Renal cortical epithelial cell (primary cell): ENCODE measurements around the gene ZCWPW2. TPM values are rescaled to one million over a fixed set of nuclear protein-coding genes. Genes with fewer than 3 reads are reported as not detected.
A peak's percentile ranks its signal among the peaks of the same experiment; 100 is the strongest.

ENCODE experiments used
- DNase-seq: peaks from one replicate; pipeline ENCODE4 v3.0.0-alpha.2; 2011; ENCODE audit warnings: low read depth
- total RNA-seq: library from RNA; depleted of rRNA; stranded (reverse); fragments of >200 nt; gene quantifications from 2 replicates; pipeline ENCODE4 v1.2.3, GENCODE V29; 2014

Gene ZCWPW2
- total RNA-seq, 1 donor from 2014 or later = 0.70 TPM

- no peak for DNase-seq
Measured at GRCh38 chr3:28349469-28350000, 1.0 kb downstream of the ZCWPW2 start.

DNA sequence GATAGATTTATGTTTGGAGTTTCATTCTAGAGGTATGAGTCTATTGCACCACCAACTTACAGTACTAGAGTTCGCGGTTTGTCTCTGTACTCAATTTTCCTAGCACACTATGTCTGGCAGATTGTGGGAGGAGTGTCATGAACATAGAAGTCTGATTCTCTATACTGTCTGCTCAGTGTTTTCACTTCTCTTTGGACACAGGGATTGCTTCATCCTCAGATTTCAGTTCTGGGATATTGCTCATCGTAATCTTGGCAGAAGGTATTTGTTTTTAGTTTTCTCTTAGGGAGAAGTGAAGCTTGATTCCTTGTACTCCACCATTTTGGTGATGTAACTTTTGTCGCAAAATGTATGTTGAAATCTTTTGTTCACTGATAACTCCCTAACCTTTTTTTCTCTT lies 27.9 kb downstream of the ZCWPW2 start:
- peak; percentile 6 for DNase-seq

DNA sequence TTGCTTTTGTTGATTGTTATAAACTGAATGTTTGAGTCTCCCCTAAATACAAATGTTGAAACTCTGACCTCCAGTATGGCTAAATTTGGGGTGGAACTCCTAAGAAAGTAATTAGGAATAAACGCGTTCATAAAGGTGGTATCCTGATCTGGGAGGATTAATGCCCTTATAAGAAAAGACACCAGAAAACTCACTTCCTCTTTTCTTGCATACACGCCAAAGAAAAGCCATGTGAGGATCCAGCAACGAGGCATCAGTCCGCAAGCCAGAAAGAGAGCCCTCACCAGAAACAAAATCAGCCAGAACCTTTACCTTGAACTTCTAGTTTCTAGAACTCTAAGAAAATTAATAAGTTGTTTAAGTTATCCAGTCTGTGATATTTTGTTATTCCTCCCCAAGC lies 37.5 kb downstream of the ZCWPW2 start:
- no peak for DNase-seq

- no peak for DNase-seq
Measured at GRCh38 chr3:28388978-28389377, 40.5 kb downstream of the ZCWPW2 start.

- no peak for DNase-seq
Measured at GRCh38 chr3:28399206-28399605, 50.7 kb downstream of the ZCWPW2 start.

- no peak for DNase-seq
Measured at GRCh38 chr3:28406241-28406640, 57.7 kb downstream of the ZCWPW2 start.

DNA sequence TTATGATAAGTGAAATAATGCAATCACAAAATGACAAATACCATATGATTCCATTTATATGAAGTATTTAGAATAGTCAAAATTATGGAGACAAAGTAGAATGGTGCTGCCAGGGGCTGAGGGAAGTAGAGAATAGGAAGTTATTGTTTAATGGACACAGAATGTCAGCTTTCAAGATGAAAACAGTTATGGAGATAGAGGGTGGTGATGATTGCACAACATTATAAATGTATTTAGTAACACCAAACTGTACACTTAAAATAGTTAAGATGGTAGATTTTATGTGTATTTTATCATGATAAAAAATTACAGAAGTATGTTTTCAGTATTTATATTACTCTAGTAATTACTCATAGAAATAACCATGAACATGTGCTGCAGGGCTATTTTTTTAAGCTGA lies 100.9 kb downstream of the ZCWPW2 start:
- no peak for DNase-seq

DNA sequence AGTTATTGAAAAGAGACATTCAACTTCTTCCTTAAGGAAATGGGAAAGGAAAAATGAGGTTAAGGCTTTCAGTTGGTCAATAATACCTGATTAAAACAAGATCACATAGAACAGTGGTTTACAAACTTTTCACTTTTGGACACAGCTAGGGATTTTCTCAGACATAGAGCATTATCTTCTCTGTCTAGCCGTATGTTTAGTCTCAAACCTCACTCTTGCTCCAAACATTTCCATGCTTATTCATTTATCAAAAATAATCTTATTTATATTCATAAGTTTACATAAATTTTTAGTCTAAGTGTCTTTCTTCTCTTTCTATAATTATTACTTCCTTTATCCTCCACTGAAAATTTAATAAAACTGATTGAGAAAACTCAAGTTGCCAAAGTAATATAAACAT lies 114.3 kb downstream of the ZCWPW2 start:
- no peak for DNase-seq

- peak; percentile 22 for DNase-seq
Measured at GRCh38 chr3:28467414-28467813, 118.9 kb downstream of the ZCWPW2 start.

DNA sequence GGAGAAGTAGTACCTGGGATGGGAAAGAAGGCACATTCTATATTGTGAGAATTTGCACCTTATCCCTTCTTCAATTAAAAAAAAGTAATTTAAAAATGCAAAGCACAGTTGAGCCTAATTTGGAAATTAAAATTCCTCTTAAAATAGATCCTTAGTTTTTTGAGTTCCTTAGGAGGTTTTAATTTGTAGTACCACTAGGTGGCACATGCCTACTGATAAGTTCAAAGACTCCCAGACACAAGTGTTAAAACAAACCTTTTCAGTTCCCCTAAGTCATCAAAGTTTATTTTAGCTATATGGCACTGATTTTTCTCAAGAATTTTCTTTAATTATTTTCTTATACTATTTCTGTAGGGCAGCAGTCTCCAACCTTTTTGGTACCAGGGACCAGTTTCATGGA lies 127.7 kb downstream of the ZCWPW2 start:
- DNase-seq = peak; percentile 78

DNA sequence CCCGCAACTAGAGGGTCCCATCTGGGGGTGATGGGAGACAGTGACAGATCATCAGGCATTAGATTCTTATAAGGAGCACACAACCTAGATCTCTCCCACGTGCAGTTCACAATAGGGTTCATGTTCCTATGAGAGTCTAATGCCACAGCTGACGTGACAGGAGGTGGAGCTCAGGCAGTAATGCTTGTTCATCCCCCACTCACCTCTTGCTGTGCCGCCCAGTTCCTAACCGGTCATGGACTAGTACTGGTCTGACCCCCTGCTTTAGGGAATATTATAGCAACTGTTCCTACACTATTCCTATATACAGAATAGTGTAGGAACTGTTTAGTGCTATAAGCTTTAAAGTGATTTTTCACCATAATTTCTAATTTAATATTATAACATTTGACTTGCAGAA lies 128.2 kb downstream of the ZCWPW2 start:
- DNase-seq = no peak

- no peak for DNase-seq
Measured at GRCh38 chr3:28485164-28485563, 136.6 kb downstream of the ZCWPW2 start.

DNA sequence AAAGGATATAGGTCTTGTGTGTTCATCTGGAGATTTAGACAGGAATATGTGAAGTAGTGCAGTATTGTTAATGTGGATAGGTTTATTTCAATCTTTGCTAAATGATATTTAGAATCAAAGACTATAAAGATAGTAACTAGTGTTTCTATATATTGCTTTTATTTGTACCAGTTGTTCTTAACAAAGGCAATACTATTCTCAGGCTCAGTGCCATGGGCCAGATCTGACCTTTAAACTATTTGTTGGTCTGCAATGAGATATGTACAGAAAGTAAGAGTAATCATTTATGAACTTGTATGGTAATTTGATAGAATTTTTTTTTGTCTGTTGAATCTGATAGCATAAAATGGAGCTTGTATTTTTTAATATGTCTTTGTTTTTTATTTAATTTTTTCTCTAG lies 146.8 kb downstream of the ZCWPW2 start:
- DNase-seq = no peak

GRCh38 chr3:28502397-28502937 lies 153.9 kb downstream of the ZCWPW2 start:
- no peak for DNase-seq

- DNase-seq = no peak
Measured at GRCh38 chr3:28504976-28505375, 156.5 kb downstream of the ZCWPW2 start.

GRCh38 chr3:28521663-28522062 lies 173.1 kb downstream of the ZCWPW2 start:
- no peak for DNase-seq

GRCh38 chr3:28542351-28542750 lies 193.8 kb downstream of the ZCWPW2 start:
- DNase-seq = no peak

DNA sequence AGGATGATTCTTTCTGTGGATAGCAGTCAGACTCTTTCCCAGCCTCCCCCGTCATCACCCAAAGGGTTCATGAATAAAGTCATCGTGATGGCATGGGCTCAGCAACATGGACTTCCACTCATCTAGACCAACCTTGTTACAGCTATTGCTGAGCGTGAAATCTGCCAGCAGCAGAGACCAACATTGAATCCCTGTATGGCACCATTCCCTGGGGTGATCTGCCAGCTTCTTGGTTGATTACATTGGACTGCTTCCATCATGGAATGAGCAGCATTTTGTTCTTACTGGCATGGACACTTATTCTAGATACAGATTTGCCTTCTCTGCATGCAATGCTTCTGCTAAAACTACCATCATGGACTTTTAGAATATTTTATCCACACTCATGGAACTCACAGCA lies 195.7 kb downstream of the ZCWPW2 start:
- DNase-seq = no peak

GRCh38 chr3:28544831-28545230 lies 196.3 kb downstream of the ZCWPW2 start:
- DNase-seq = no peak

GRCh38 chr3:28547677-28548076 lies 199.2 kb downstream of the ZCWPW2 start:
- no peak for DNase-seq

GRCh38 chr3:28553175-28553574 lies 204.7 kb downstream of the ZCWPW2 start:
- DNase-seq = no peak

GRCh38 chr3:28556195-28556594 lies 207.7 kb downstream of the ZCWPW2 start:
- DNase-seq = no peak

DNA sequence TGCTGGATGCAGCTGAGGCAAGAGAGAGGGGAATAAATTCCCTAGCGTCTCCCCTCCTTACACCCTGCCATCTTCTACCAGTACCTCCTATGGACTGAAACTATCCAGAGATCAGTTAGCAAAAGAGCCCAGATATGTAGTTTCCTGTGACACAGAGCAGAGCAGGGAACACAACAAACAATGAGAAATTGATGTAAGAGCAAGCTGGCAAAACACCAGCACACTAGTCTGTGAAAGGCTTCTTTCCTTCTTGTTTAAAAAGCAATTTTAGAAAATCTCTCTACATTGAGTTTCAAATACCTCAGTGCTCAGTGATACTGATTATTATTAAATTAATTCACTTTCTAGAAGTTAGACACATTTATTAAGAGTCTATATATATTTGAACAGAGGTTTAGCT lies 215.7 kb downstream of the ZCWPW2 start:
- DNase-seq = no peak

- no peak for DNase-seq
Measured at GRCh38 chr3:28569357-28569756, 220.8 kb downstream of the ZCWPW2 start.
